K562 (cell line): ENCODE data around the gene ARFGEF3.

ENCODE experiments used
- ATF2 ChIP-seq: sonication (generic); formaldehyde crosslinking; IDR thresholded peaks from 2 replicates; pipeline ENCODE4 v1.8.1; 2022; ENCODE audit warnings: missing genetic modification reagents
- CCAR2 ChIP-seq: fragments of 200-400 bp; formaldehyde crosslinking; IDR thresholded peaks from 2 replicates; pipeline ENCODE4 v1.6.1; 2017; ENCODE audit warnings: mild to moderate bottlenecking, low read depth, low read length
- CHD1 ChIP-seq: fragments of 200-600 bp; sonication (generic); IDR thresholded peaks from one replicate; pipeline ENCODE4 v1.6.1; 2012; ENCODE audit warnings: mild to moderate bottlenecking, moderate library complexity, low read length, inconsistent platforms
- E2F6 ChIP-seq, 2 experiments: IDR thresholded peaks; 2 replicates each; pipeline ENCODE4 v1.6.1; 2011; ENCODE audit warnings: borderline replicate concordance in 1 of 2, control low read depth in 1 of 2, low read depth in 1 of 2, low read length in 1 of 2, mild to moderate bottlenecking in 1 of 2, mixed read lengths in 1 of 2, moderate library complexity in 1 of 2; ENCODE audit not compliant: insufficient read depth in 1 of 2, insufficient read length in 1 of 2, poor library complexity in 1 of 2, severe bottlenecking in 1 of 2; ENCODE audit errors: extremely low read depth in 1 of 2
- FOXA1 ChIP-seq: fragments of 450-650 bp; IDR thresholded peaks from 2 replicates; pipeline ENCODE4 v1.6.1; 2016; ENCODE audit warnings: mild to moderate bottlenecking, borderline replicate concordance
- HMGN3 ChIP-seq: IDR thresholded peaks from 2 replicates; pipeline ENCODE4 v1.6.1; 2011; ENCODE audit warnings: borderline replicate concordance, low read depth, mild to moderate bottlenecking, mixed read lengths, low read length; ENCODE audit not compliant: insufficient read length; ENCODE audit errors: extremely low read depth
- HMGXB4 ChIP-seq: sonication (generic); formaldehyde crosslinking; IDR thresholded peaks from 2 replicates; pipeline ENCODE4 v1.8.1; 2023; ENCODE audit warnings: mild to moderate bottlenecking, missing genetic modification reagents
- RAD51 ChIP-seq: fragments of 450-650 bp; IDR thresholded peaks from 2 replicates; pipeline ENCODE4 v1.7.1; 2016; ENCODE audit warnings: low read depth, mild to moderate bottlenecking, borderline replicate concordance
- RBM25 ChIP-seq: fragments of 200-400 bp; formaldehyde crosslinking; IDR thresholded peaks from 2 replicates; pipeline ENCODE4 v1.6.1; 2018; ENCODE audit warnings: low read length, low read depth, moderate library complexity; ENCODE audit not compliant: severe bottlenecking
- RFX5 ChIP-seq: IDR thresholded peaks from 2 replicates; pipeline ENCODE4 v1.6.1; 2011; ENCODE audit warnings: low read depth, mild to moderate bottlenecking, improper control_type of control experiment, low read length
- SMARCA5 ChIP-seq: fragments of 450-650 bp; IDR thresholded peaks from 2 replicates; pipeline ENCODE4 v1.6.1; 2016
- SMC3 ChIP-seq: conservative IDR thresholded peaks from 2 replicates; pipeline ENCODE4 v1.6.1; 2011; ENCODE audit warnings: low read depth, low read length, improper control_type of control experiment; ENCODE audit not compliant: insufficient read depth

GRCh38 chr6:138383776-138384175 lies 222.0 kb downstream of the ARFGEF3 start:
- TF ChIP-seq SMC3 (no peak), RAD51 (no peak), RFX5 (no peak), E2F6 (IDR thresholded peaks at IDR 0.05; ENCODE audit: borderline replicate concordance in 1 of 2, extremely low read depth in 1 of 2, insufficient read depth in 1 of 2, insufficient read length in 1 of 2, low read depth in 1 of 2, low read length in 1 of 2, poor library complexity in 1 of 2, severe bottlenecking in 1 of 2) (no peak), RBM25 (no peak), ATF2 (CRISPR knock-in tag) (no peak), SMARCA5 (no peak), HMGN3 (no peak), FOXA1 (no peak), CHD1 (no peak), HMGXB4 (CRISPR knock-in tag) (no peak), CCAR2 (no peak)
